Measurements from ENCODE around the gene KIAA1671.
"Not testable (repeated sequence)": the region's sequence is repeated elsewhere in the genome, so short reads cannot be mapped to it uniquely, and the experiment has no call there.

Gene KIAA1671

DNA sequence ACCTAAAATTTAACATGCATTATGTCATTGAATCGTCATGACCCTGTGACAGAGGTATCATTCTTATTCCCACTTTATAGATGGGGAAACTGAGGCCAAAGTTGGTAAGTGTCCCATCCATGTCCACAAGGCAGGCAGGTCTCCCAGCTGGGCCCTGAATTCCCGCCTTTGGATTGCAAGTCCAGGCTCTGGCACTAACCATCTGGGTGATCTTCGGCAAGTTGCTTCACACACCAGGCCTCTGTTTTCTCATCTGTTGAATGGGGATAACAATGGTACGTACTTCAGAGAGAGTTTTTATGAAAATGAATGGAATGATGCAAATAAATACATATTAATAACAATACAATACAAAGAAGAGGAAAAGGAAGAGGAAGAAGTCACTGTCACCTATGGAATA, 250.6 kb downstream of the KIAA1671 start:
- TF ChIP-seq CTCF (IDR thresholded peaks at IDR 0.05; ENCODE audit: low read depth, low read length) = no peak

GRCh38 chr22:25204547-25204946, 252.0 kb downstream of the KIAA1671 start:
- not testable (repeated sequence) for H3K4me3 ChIP-seq (ENCODE audit: low read depth, low read length)

More for the DNA sequence above, 250.6 kb downstream of the KIAA1671 start:
- no peak overlapping the region for H3K4me3 ChIP-seq (ENCODE audit: low read depth, low read length)

DNA sequence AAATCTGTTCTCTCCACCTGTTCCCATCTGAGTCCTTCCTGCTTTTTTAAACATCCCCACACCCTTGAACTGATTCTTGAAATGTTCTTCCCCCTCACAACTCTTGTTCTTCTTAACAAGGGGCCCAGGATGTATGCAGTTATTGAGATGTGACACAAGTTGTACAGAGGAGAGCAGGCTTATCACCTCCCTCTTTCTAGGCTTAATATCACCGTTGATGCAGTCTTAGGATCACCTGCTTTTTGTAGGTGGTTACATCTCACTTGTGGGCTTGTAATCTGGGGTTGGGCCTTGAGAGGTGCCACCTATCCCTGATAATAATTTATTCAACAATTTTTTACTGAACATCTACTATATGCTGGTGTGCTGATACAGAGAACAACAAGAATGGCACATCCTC, 253.3 kb downstream of the KIAA1671 start:
- H3K4me3 ChIP-seq (ENCODE audit: low read depth, low read length) = no peak overlapping the region
- TF ChIP-seq CTCF (IDR thresholded peaks at IDR 0.05; ENCODE audit: low read depth, low read length) = no peak

GRCh38 chr22:25206998-25207397, 254.5 kb downstream of the KIAA1671 start:
- H3K4me3 ChIP-seq (ENCODE audit: low read depth, low read length) = no peak overlapping the region
- TF ChIP-seq CTCF (IDR thresholded peaks at IDR 0.05; ENCODE audit: low read depth, low read length) = no peak

GRCh38 chr22:25207553-25208157, 255.1 kb downstream of the KIAA1671 start:
- no peak overlapping the region for H3K4me3 ChIP-seq (ENCODE audit: low read depth, low read length)
- no peak for TF ChIP-seq CTCF (IDR thresholded peaks at IDR 0.05; ENCODE audit: low read depth, low read length)

GRCh38 chr22:25208328-25208727, 255.8 kb downstream of the KIAA1671 start:
- H3K4me3 ChIP-seq (ENCODE audit: low read depth, low read length) = no peak overlapping the region
- no peak for TF ChIP-seq CTCF (IDR thresholded peaks at IDR 0.05; ENCODE audit: low read depth, low read length)

DNA sequence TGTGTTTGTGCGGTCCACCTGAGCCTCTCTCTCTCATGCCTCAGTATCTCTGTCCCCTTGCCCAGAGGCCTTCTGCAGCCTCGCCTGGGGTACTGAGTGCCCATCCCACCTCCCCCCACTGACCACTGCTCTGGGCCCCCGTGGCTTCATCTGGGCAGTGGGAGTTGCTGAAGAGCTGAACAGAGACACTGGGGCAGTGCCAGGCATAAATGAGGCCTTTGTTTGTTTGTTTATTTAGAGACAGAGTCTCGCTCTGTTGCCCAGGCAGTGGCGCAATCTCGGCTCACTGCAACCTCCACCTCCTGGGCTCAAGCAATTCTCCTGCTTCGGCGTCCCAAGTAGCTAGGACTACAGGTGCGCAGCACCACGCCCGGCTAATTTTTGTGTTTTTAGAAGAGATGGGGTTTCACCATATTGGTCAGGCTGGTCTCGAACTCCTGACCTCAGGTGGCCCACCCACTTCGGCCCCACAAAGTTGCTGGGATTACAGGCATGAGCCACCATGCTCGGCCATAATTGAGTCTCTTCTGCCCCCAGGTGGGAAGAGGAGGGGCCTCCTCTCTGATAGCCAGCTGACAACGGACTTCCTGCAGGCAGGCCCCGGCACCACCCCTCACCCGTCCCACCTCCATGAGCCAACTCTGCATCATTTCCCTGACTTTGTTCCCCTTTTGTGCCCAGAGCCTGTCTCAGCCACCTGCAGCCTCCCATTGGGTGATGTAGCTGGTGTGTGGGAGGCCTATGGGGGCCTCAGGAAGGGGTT, 256.4 kb downstream of the KIAA1671 start:
- no peak for TF ChIP-seq CTCF (IDR thresholded peaks at IDR 0.05; ENCODE audit: low read depth, low read length)
- no peak overlapping the region for H3K4me3 ChIP-seq (ENCODE audit: low read depth, low read length)

All from WI38 (cell line).